H9 (cell line): Measurements from ENCODE around the gene KLHL3. TPM values are rescaled to one million over a fixed set of nuclear protein-coding genes. Genes with fewer than 3 reads are reported as not detected.

Experiments
- DNase-seq: peaks from one replicate; pipeline ENCODE4 v3.0.0-alpha.2; 2017
- H2AFZ ChIP-seq: one replicate; pipeline ENCODE4 v1.6.1; 2013; ENCODE audit warnings: mild to moderate bottlenecking, low read length, control low read depth, moderate library complexity
- H2AK5ac ChIP-seq: 2 replicates; pipeline ENCODE4 v1.6.1; 2013; ENCODE audit warnings: low read length, control low read depth, mixed read lengths; ENCODE audit not compliant: insufficient read length
- H2BK120ac ChIP-seq: one replicate; pipeline ENCODE4 v1.6.1; 2013; ENCODE audit warnings: low read depth, mild to moderate bottlenecking, low read length, control low read depth, inconsistent platforms; ENCODE audit not compliant: poor library complexity, severe bottlenecking
- H2BK12ac ChIP-seq: 2 replicates; pipeline ENCODE4 v1.6.1; 2013; ENCODE audit warnings: low read length, control low read depth, mixed read lengths, low read depth; ENCODE audit not compliant: insufficient read length
- H2BK15ac ChIP-seq: 2 replicates; pipeline ENCODE4 v1.6.1; 2013; ENCODE audit warnings: low read depth, low read length, control low read depth
- H2BK20ac ChIP-seq: one replicate; pipeline ENCODE4 v1.6.1; 2013; ENCODE audit warnings: low read depth, mild to moderate bottlenecking, low read length, control low read depth, inconsistent platforms; ENCODE audit not compliant: poor library complexity, severe bottlenecking
- H2BK5ac ChIP-seq: 2 replicates; pipeline ENCODE4 v1.6.1; 2013; ENCODE audit warnings: low read length, control low read depth, mixed read lengths; ENCODE audit not compliant: insufficient read length
- H3K14ac ChIP-seq: 2 replicates; pipeline ENCODE4 v1.6.1; 2013; ENCODE audit warnings: low read length, control low read depth; ENCODE audit not compliant: insufficient read depth
- H3K18ac ChIP-seq: 2 replicates; pipeline ENCODE4 v1.6.1; 2013; ENCODE audit warnings: low read depth, mild to moderate bottlenecking, mixed read lengths, low read length, control low read depth; ENCODE audit not compliant: insufficient read length
- H3K23ac ChIP-seq: 2 replicates; pipeline ENCODE4 v1.6.1; 2013; ENCODE audit warnings: low read length, control low read depth, mixed read lengths, low read depth; ENCODE audit not compliant: insufficient read length
- H3K23me2 ChIP-seq: 2 replicates; pipeline ENCODE4 v1.6.1; 2013; ENCODE audit warnings: low read depth, mild to moderate bottlenecking, mixed read lengths, low read length, control low read depth; ENCODE audit not compliant: insufficient read length, poor library complexity, severe bottlenecking
- H3K27ac ChIP-seq: 2 replicates; pipeline ENCODE4 v1.5.1; 2013; ENCODE audit warnings: low read length, control low read depth, mixed read lengths, low read depth; ENCODE audit not compliant: insufficient read length
- H3K27me3 ChIP-seq: 2 replicates; pipeline ENCODE4 v1.6.1; 2013; ENCODE audit warnings: low read length, control low read depth, inconsistent platforms; ENCODE audit not compliant: insufficient read depth
- H3K4ac ChIP-seq: 2 replicates; pipeline ENCODE4 v1.6.1; 2013; ENCODE audit warnings: low read depth, mild to moderate bottlenecking, control low read depth, inconsistent platforms, low read length, moderate library complexity
- H3K4me1 ChIP-seq: 2 replicates; pipeline ENCODE4 v1.6.1; 2013; ENCODE audit warnings: low read length, control low read depth, inconsistent platforms; ENCODE audit not compliant: insufficient read depth
- H3K4me2 ChIP-seq: 2 replicates; pipeline ENCODE4 v1.6.1; 2013; ENCODE audit warnings: low read length, control low read depth, mixed read lengths; ENCODE audit not compliant: insufficient read length, insufficient read depth
- H3K56ac ChIP-seq: 2 replicates; pipeline ENCODE4 v1.6.1; 2013; ENCODE audit warnings: low read depth, mild to moderate bottlenecking, mixed read lengths, low read length, control low read depth; ENCODE audit not compliant: insufficient read length
- H3K79me1 ChIP-seq: 2 replicates; pipeline ENCODE4 v1.6.1; 2013; ENCODE audit warnings: low read depth, mild to moderate bottlenecking, moderate library complexity, low read length, control low read depth, inconsistent platforms; ENCODE audit not compliant: insufficient read depth, poor library complexity, severe bottlenecking
- H3K79me2 ChIP-seq: 2 replicates; pipeline ENCODE4 v1.6.1; 2013; ENCODE audit warnings: low read length, control low read depth, inconsistent platforms; ENCODE audit not compliant: insufficient read depth
- H3K9ac ChIP-seq: 2 replicates; pipeline ENCODE4 v1.6.1; 2013; ENCODE audit warnings: low read length, control low read depth, mixed read lengths; ENCODE audit not compliant: insufficient read length; ENCODE audit errors: extremely low read depth
- H3K9me3 ChIP-seq: one replicate; pipeline ENCODE4 v1.6.1; 2013; ENCODE audit warnings: low read depth, low read length, inconsistent platforms; ENCODE audit not compliant: control insufficient read depth
- H3T11ph ChIP-seq: one replicate; pipeline ENCODE4 v1.6.1; 2013; ENCODE audit warnings: mild to moderate bottlenecking, low read length, control low read depth, inconsistent platforms
- H4K20me1 ChIP-seq: one replicate; pipeline ENCODE4 v1.6.1; 2013; ENCODE audit not compliant: control insufficient read depth, insufficient read length, insufficient read depth
- H4K5ac ChIP-seq: 2 replicates; pipeline ENCODE4 v1.6.1; 2013; ENCODE audit warnings: low read depth, mild to moderate bottlenecking, mixed read lengths, low read length, control low read depth; ENCODE audit not compliant: insufficient read length
- H4K8ac ChIP-seq: replicated peaks from 2 replicates; pipeline ENCODE4 v1.6.1; 2013; ENCODE audit warnings: low read length, control low read depth, mixed read lengths, low read depth; ENCODE audit not compliant: insufficient read length
- H4K91ac ChIP-seq: 2 replicates; pipeline ENCODE4 v1.6.1; 2013; ENCODE audit warnings: low read depth, mild to moderate bottlenecking, moderate library complexity, mixed read lengths, low read length, control low read depth; ENCODE audit not compliant: insufficient read length
- H3K27ac Mint-ChIP-seq, 3 experiments: 2 replicates in 2 of 3; 3 replicates in 1 of 3; pipeline ENCODE4 v1.8.0; 2020 to 2021; ENCODE audit warnings: mixed read lengths in 3 of 3, mild to moderate bottlenecking in 1 of 3, moderate library complexity in 1 of 3
- H3K27me3 Mint-ChIP-seq: 2 replicates; pipeline ENCODE4 v1.8.0; 2021; ENCODE audit warnings: low read depth, mild to moderate bottlenecking, moderate library complexity, mixed read lengths
- H3K36me3 Mint-ChIP-seq, 3 experiments: 2 replicates in 2 of 3; 3 replicates in 1 of 3; pipeline ENCODE4 v1.8.0; 2020 to 2021; ENCODE audit warnings: low read depth in 3 of 3, mixed read lengths in 3 of 3; ENCODE audit not compliant: insufficient read depth in 1 of 3
- H3K4me1 Mint-ChIP-seq, 2 experiments: 2 replicates each; pipeline ENCODE4 v1.8.0; 2020; ENCODE audit warnings: mixed read lengths in 2 of 2
- H3K4me3 Mint-ChIP-seq, 2 experiments: 2 replicates in 1 of 2; 3 replicates in 1 of 2; pipeline ENCODE4 v1.8.0; 2020 to 2021; ENCODE audit warnings: mild to moderate bottlenecking in 2 of 2, mixed read lengths in 2 of 2, moderate library complexity in 1 of 2
- H3K9me3 Mint-ChIP-seq, 2 experiments: 2 replicates in 1 of 2; 3 replicates in 1 of 2; pipeline ENCODE4 v1.8.0; 2020; ENCODE audit warnings: mild to moderate bottlenecking in 2 of 2, mixed read lengths in 2 of 2, moderate library complexity in 1 of 2
- CTCF ChIP-seq: fragments of 200-600 bp; sonication (generic); conservative IDR thresholded peaks from 3 replicates; pipeline ENCODE4 v1.8.0; 2021; ENCODE audit warnings: antibody characterized with exemption, mild to moderate bottlenecking
- WGBS: extraction: QIAGEN DNeasy Blood & Tissue Kit; methylation state at CpG from one replicate; pipeline ENCODE4 v1.1.7; 2013; ENCODE audit warnings: missing lambda C conversion rate, low lambda C conversion rate, mixed read lengths; ENCODE audit not compliant: insufficient read length; ENCODE audit errors: extremely low coverage; 5-methylcytosine and 5-hydroxymethylcytosine counted together
- total RNA-seq: library from RNA; stranded (reverse); gene quantifications from 2 replicates; pipeline ENCODE4 v1.2.1, GENCODE V29; 2021

The KLHL3 gene
- total RNA-seq, 1 experiment from 2014 or later, result 12.8 TPM

- H3K27ac ChIP-seq, result no peak overlapping the region
- no peak overlapping the region for H2AK5ac ChIP-seq
- no peak overlapping the region for H2AFZ ChIP-seq
- H3K23ac ChIP-seq, result no peak overlapping the region
- no peak overlapping the region for H2BK15ac ChIP-seq
- no peak overlapping the region for H3K4ac ChIP-seq
- no peaks in the 10 kb centered on the region for H3K23me2 ChIP-seq
- H3K36me3 Mint-ChIP-seq, result peaks cover 11 to 31% (median 22%) of the 10 kb centered on the region in 3 experiments
- no peak overlapping the region for H3K4me3 Mint-ChIP-seq
- H3K27me3 ChIP-seq, result no peaks in the 10 kb centered on the region
- no peak overlapping the region for H3K56ac ChIP-seq
- no peaks in the 10 kb centered on the region for H3K79me1 ChIP-seq
- H3K9ac ChIP-seq, result no peak overlapping the region
- no peak overlapping the region for H2BK5ac ChIP-seq
- H3K18ac ChIP-seq, result no peak overlapping the region
- no peaks in the 10 kb centered on the region for H3K4me1 Mint-ChIP-seq
- DNase-seq, result no peak
- no peaks in the 10 kb centered on the region for H4K20me1 ChIP-seq
- no peaks in the 10 kb centered on the region for H3K27me3 Mint-ChIP-seq
- no peak overlapping the region for H4K5ac ChIP-seq
- H3K9me3 Mint-ChIP-seq, result peaks cover 3% of the 10 kb centered on the region in 2 experiments
- TF ChIP-seq CTCF, result no peak
- H3K4me2 ChIP-seq, result no peak overlapping the region
- no peak overlapping the region for H2BK120ac ChIP-seq
- no peak overlapping the region for H2BK20ac ChIP-seq
- H3K9me3 ChIP-seq, result no peaks in the 10 kb centered on the region
- WGBS, result no CpG with 5 or more reads among the region's 1 CpG
- no peak overlapping the region for H4K8ac ChIP-seq
- H2BK12ac ChIP-seq, result no peak overlapping the region
- no peak overlapping the region for H4K91ac ChIP-seq
- H3T11ph ChIP-seq, result no peak overlapping the region
- no peak overlapping the region for H3K14ac ChIP-seq
- H3K4me1 ChIP-seq, result no peaks in the 10 kb centered on the region
- H3K79me2 ChIP-seq, result no peaks in the 10 kb centered on the region
- H3K27ac Mint-ChIP-seq, result no peak overlapping the region
Observed at GRCh38 chr5:137708062-137708461, 27.8 kb downstream of the KLHL3 start.
